Islet precursor cell (in vitro differentiated cells): ENCODE results near the gene FAM177B.
"Not testable (repeated sequence)": the region's sequence is repeated elsewhere in the genome, so short reads cannot be mapped to it uniquely, and the experiment has no call there.

Experiments used
- DNase-seq: peaks from one replicate; pipeline ENCODE4 v3.0.0-alpha.2; 2018

FAM177B gene

GRCh38 chr1:222741630-222742457 is 4.8 kb downstream of the FAM177B start:
- not testable (repeated sequence) for DNase-seq

GRCh38 chr1:222749927-222750326 is 12.9 kb downstream of the FAM177B start:
- peak; percentile 76 for DNase-seq

GRCh38 chr1:222750651-222751050 is 13.6 kb downstream of the FAM177B start:
- DNase-seq = no peak

- DNase-seq = no peak
Measured at GRCh38 chr1:222751255-222751654, 14.3 kb downstream of the FAM177B start.

GRCh38 chr1:222754366-222755139 is 17.6 kb downstream of the FAM177B start:
- no peak for DNase-seq

GRCh38 chr1:222757646-222758268 is 20.8 kb downstream of the FAM177B start:
- DNase-seq = no peak

GRCh38 chr1:222759451-222760035 is 22.5 kb downstream of the FAM177B start:
- no peak for DNase-seq

DNA sequence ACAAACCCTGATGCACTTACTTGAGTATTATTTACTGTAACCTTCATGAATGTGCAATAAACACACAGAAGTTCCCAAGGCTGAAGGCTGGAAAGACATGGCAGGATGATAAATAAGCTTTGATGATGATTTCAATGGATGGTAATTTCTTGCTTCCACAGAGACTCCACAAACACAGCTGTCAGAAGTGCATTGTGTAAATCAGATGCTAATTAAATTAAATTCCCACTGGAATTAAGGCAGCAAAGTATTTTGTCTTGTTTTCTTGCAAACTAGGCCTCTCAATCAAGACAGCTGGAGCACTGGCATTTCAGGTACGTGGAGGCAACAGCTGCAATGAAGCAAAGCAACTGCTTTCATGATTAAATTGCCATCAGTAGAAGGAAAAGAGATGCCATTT is 24.1 kb downstream of the FAM177B start:
- DNase-seq = no peak

DNA sequence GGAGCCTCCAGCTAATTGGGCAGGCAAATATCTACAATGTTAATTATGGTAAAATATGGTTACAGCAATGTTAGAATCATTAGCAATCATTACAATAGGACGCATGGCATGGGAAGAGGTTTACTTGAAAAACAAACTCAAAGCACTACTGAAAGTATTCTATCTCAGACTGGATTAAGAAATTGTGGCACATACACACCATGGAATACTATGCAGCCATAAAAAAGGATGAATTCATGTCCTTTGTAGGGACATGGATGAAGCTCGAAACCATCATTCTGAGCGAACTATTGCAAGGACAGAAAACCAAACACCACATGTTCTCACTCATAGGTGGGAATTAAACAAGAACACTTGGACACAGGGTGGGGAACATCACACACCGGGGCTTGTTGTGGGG is 25.2 kb downstream of the FAM177B start:
- not testable (repeated sequence) for DNase-seq

GRCh38 chr1:222767152-222767571 is 30.2 kb downstream of the FAM177B start:
- DNase-seq = no peak

GRCh38 chr1:222768592-222768991 is 31.6 kb downstream of the FAM177B start:
- DNase-seq = no peak

DNA sequence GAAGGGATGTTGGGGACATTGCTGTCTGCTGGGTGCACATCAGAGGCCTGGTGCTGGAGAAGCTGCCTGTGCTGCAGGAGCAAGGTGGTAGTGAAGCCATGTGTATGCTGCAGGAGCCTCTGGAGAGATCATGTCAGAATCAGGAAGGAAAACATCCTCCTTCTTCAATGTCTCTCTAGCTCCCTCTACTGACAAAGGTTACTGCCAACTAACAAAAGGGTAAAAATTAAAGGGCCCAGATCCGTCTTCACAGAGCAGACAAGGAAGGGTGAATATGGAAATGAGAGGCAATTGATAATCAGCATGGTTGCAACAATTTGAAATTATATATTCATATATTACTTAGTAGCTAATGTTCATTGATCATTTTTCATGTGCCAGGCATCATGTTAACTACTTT is 32.2 kb downstream of the FAM177B start:
- no peak for DNase-seq

DNA sequence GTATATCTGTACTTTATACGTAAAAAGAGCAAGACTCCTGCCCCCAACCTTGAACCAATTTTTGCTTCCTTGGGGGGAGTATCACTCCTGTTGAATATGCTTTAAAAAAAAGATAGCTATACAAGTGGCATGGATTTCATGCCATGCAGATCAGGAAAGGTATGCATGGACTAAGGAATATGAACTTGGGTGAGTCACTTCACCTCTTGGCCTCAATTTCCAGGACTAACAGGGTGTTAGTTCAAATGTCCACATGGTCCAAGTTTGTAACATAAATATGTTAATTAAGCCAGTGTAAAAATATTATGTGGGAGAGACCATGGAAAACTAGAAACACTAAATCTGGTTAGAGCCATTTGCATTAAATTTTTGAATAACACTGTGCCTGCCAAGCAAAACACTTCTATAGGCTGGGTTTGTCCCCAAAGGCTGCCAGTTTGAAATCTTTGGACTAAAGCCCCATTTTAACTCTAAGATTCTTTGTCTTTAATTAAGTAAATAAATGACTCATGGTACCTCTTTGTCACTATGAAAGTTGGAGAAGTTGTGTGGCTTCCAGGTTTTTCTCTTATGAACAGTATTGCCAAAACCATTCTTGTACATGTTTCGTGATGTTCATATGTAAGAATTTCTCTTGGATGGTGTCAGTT is 33.1 kb downstream of the FAM177B start:
- DNase-seq = no peak

- no peak for DNase-seq
Measured at GRCh38 chr1:222772996-222773379, 36.0 kb downstream of the FAM177B start.

GRCh38 chr1:222777463-222777862 is 40.5 kb downstream of the FAM177B start:
- no peak for DNase-seq

DNA sequence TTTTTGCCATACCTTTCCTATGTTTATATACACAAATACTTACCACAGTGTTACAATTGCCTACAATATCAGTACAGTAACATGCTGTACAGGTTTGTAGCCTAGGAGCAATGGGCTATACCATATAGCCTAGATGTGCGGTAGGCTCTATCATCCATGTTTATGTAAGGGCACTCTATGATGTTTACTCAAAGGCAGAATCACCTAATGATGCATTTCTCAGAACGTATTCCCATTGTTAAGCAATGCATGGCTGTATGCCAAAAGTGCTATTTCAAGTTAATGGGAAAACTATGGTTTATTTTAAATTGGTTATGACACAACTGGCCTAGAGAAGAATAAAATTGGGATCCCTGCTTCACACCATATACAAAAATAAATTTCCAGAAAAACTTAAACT is 41.0 kb downstream of the FAM177B start:
- no peak for DNase-seq

GRCh38 chr1:222781251-222781650 is 44.2 kb downstream of the FAM177B start:
- DNase-seq = no peak

DNA sequence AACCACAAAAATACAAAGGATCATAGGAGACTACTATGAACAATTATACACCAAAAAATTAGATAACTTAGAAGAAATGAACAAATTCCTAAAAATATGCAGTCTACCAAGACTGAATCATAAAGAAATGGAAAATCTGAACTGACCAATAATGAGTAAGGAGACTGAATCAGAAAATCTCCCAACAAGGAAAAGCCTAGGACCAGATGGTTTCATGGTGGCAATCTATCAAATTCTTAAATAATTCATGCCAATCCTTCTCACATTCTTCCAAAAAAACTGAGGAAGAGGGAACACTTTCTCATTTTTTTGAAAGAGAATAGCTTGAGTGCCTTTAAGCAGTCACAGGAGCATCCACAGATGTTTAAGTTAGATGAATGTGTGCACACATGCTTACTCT is 46.0 kb downstream of the FAM177B start:
- no peak for DNase-seq

- DNase-seq = no peak
Measured at GRCh38 chr1:222784371-222784770, 47.4 kb downstream of the FAM177B start.

DNA sequence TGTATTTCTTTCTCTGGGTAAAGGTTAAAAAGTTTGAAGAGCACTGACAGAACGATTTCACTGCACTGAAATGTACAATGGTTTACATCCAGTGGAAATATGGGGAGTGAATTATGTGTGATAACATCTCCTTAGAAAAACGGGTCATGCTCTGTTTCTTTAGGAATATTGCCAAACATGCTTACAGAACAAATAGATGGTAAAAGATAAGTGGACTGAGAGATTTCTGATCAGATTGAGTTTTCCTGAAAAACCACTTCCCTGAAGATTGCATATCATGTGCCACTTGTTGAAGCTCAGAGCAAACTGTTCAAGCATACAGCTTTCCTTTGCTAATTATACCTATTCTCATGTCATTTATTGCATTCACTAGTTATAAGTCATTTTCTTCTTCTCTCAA is 47.9 kb downstream of the FAM177B start:
- no peak for DNase-seq

DNA sequence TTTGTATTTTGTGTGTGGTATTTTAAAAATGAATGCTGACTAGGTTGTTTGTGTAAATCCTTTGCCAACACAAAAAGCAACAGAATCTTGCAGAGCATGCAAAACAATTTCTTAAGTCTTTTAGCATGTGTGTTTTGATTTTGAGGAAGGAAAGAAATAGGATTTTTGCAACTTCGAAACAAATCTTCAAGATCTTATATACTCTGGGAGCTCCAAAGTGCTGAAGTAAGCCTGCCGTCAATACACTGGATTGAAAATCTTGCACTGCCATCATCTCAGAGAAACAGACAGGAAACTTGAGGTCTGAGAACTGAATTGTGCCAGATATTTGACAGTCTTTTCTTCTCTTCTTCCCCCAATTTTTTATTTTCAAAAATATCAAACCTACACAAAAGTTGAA is 48.5 kb downstream of the FAM177B start:
- no peak for DNase-seq

- DNase-seq = no peak
Measured at GRCh38 chr1:222786121-222786520, 49.1 kb downstream of the FAM177B start.

- DNase-seq = no peak
Measured at GRCh38 chr1:222787729-222788128, 50.7 kb downstream of the FAM177B start.
